HCT116 (cell line): Measurements from ENCODE around the gene C6orf47. TPM values are rescaled to one million over a fixed set of nuclear protein-coding genes. Genes with fewer than 3 reads are reported as not detected.

Experiments used
- microRNA-seq: library from miRNA; unstranded; fragments of <30 nt; microRNA quantifications from one replicate; pipeline ENCODE4, GENCODE V29; 2016; ENCODE audit warnings: borderline number of aligned reads
- total RNA-seq: library from RNA; stranded (reverse); gene quantifications from one replicate; pipeline ENCODE4 v1.2.1, GENCODE V29; 2021; ENCODE audit not compliant: unreplicated experiment

C6orf47 gene
- total RNA-seq, 1 experiment from 2014 or later = 13.4 TPM

Small RNA genes lying within 50 kb of the gene (microRNA-seq; reads per million reads assigned to microRNA genes)
- not detected for gene MIR4646
- not detected for gene MIR6832

Other genes starting within 250 kb of the C6orf47 start
- gene MICB, start 162.6 kb downstream of the C6orf47 start, total RNA-seq = 21.7 TPM
- not detected for gene MCCD1, start 131.8 kb downstream of the C6orf47 start, total RNA-seq
- gene DDX39B, start 118.8 kb downstream of the C6orf47 start, total RNA-seq = 545 TPM
- 1.8 TPM for gene ATP6V1G2, start 114.2 kb downstream of the C6orf47 start, total RNA-seq
- 26.6 TPM for gene NFKBIL1, start 113.2 kb downstream of the C6orf47 start, total RNA-seq
- 1.1 TPM for gene LTA, start 88.5 kb downstream of the C6orf47 start, total RNA-seq
- 0.59 TPM for gene TNF, start 85.2 kb downstream of the C6orf47 start, total RNA-seq
- 0.64 TPM for gene LTB, start 78.4 kb downstream of the C6orf47 start, total RNA-seq
- 0.69 TPM for gene LST1, start 74.5 kb downstream of the C6orf47 start, total RNA-seq
- gene NCR3, start 67.8 kb downstream of the C6orf47 start, total RNA-seq = not detected
- gene AIF1, start 45.5 kb downstream of the C6orf47 start, total RNA-seq = not detected
- gene PRRC2A, start 40.1 kb downstream of the C6orf47 start, total RNA-seq = 250 TPM
- 368 TPM for gene BAG6, start 8.1 kb downstream of the C6orf47 start, total RNA-seq
- 2.2 TPM for gene APOM, start 4.9 kb downstream of the C6orf47 start, total RNA-seq
- gene GPANK1, start 4.2 kb upstream of the C6orf47 start, total RNA-seq = 14.8 TPM
- 210 TPM for gene CSNK2B, start 5.3 kb upstream of the C6orf47 start, total RNA-seq
- gene LY6G5B, start 9.2 kb upstream of the C6orf47 start, total RNA-seq = 15.4 TPM
- gene LY6G5C, start 20.3 kb upstream of the C6orf47 start, total RNA-seq = 1.7 TPM
- gene ABHD16A, start 42.5 kb upstream of the C6orf47 start, total RNA-seq = 32.4 TPM
- gene LY6G6F, start 46.1 kb upstream of the C6orf47 start, total RNA-seq = not detected
- not detected for gene LY6G6D, start 54.6 kb upstream of the C6orf47 start, total RNA-seq
- gene LY6G6C, start 61.0 kb upstream of the C6orf47 start, total RNA-seq = 0.54 TPM
- 0.42 TPM for gene MPIG6B, start 62.6 kb upstream of the C6orf47 start, total RNA-seq
- 43.4 TPM for gene DDAH2, start 68.5 kb upstream of the C6orf47 start, total RNA-seq
- gene CLIC1, start 75.8 kb upstream of the C6orf47 start, total RNA-seq = 432 TPM
- gene MSH5, start 79.2 kb upstream of the C6orf47 start, total RNA-seq = 90.4 TPM
- 18.2 TPM for gene SAPCD1, start 101.9 kb upstream of the C6orf47 start, total RNA-seq
- gene VWA7, start 116.5 kb upstream of the C6orf47 start, total RNA-seq = 14.6 TPM
- gene VARS1, start 135.0 kb upstream of the C6orf47 start, total RNA-seq = 254 TPM
- 89.7 TPM for gene LSM2, start 146.2 kb upstream of the C6orf47 start, total RNA-seq
- gene HSPA1L, start 154.5 kb upstream of the C6orf47 start, total RNA-seq = 0.12 TPM
- 5.0 TPM for gene HSPA1A, start 154.8 kb upstream of the C6orf47 start, total RNA-seq
- gene HSPA1B, start 167.0 kb upstream of the C6orf47 start, total RNA-seq = 214 TPM
- 15.1 TPM for gene NEU1, start 202.0 kb upstream of the C6orf47 start, total RNA-seq
- gene SLC44A4, start 218.2 kb upstream of the C6orf47 start, total RNA-seq = 0.74 TPM
- gene EHMT2, start 236.9 kb upstream of the C6orf47 start, total RNA-seq = 84.0 TPM
- gene ZBTB12, start 241.3 kb upstream of the C6orf47 start, total RNA-seq = 10.3 TPM